Retinal pigment epithelial cell (primary cell): ENCODE data around the gene CNOT1.

Experiments
- DNase-seq: peaks from one replicate; pipeline ENCODE4 v3.0.0-alpha.2; 2010; ENCODE audit warnings: low read depth
- H3K4me3 ChIP-seq: 2 replicates; pipeline ENCODE4 v1.5.1; 2011; ENCODE audit warnings: mild to moderate bottlenecking, low read length, control low read depth, moderate library complexity
- TF ChIP-seq, protein P1 (sequence below): conservative IDR thresholded peaks from 2 replicates; pipeline ENCODE4 v1.5.1; 2011; ENCODE audit warnings: low read depth, low read length, control low read depth, inconsistent platforms

The CNOT1 gene

DNA sequence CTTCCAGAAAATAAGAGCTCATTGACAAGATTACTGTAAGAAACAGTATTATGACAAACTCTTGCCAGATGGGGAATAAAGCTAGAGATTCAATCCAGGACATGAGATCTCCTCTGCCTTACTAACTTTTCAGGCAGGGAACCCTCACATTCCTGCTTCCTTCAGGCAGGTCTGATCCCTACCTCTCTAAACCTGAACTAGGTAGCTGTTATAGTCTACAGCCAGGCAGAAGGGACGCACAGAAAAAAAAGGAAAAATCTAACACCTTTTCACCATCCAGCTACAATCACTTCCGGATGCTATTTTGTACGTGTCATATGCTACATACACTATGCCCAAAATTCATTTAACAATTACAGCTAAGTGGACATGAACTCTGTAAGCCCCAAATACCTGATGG, 41.2 kb downstream of the CNOT1 start:
- TF ChIP-seq, protein P1, sequence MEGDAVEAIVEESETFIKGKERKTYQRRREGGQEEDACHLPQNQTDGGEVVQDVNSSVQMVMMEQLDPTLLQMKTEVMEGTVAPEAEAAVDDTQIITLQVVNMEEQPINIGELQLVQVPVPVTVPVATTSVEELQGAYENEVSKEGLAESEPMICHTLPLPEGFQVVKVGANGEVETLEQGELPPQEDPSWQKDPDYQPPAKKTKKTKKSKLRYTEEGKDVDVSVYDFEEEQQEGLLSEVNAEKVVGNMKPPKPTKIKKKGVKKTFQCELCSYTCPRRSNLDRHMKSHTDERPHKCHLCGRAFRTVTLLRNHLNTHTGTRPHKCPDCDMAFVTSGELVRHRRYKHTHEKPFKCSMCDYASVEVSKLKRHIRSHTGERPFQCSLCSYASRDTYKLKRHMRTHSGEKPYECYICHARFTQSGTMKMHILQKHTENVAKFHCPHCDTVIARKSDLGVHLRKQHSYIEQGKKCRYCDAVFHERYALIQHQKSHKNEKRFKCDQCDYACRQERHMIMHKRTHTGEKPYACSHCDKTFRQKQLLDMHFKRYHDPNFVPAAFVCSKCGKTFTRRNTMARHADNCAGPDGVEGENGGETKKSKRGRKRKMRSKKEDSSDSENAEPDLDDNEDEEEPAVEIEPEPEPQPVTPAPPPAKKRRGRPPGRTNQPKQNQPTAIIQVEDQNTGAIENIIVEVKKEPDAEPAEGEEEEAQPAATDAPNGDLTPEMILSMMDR, result no peak
- H3K4me3 ChIP-seq, result no peak overlapping the region
- no peak for DNase-seq

DNA sequence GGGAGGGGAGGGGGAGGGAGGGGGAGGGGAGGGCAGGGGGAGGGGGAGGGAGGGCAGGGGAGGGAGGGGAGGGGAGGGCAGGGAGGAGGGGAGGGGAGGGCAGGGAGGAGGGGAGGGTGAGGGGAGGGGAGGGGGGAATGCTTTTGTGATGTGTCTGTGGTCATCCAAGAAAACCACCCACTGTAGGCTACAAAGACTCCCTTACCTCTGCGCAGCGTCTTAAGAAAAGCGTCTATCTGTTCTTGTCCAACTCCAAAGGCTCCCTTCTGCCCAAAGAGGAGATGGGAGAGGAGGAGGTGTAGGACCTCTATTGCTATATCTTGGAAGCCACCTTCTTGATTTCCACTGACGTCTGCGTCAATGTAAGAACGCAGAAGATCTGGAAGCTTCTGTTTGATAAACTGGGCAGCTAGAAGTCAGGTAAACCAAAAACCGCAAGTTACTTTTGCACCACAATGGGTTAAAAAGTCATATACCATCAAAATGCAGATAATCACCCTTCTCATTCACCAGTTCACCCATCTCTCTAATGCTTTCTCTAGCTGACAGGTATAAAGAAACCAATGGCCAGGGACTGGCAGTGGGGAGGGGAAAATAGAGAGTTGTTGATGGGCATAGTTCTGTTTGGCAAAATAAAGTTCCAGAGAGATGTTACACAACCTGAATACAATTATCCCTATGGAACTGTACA, 43.1 kb downstream of the CNOT1 start:
- TF ChIP-seq, protein P1, result no peak
- H3K4me3 ChIP-seq, result no peak overlapping the region
- no peak for DNase-seq

DNA sequence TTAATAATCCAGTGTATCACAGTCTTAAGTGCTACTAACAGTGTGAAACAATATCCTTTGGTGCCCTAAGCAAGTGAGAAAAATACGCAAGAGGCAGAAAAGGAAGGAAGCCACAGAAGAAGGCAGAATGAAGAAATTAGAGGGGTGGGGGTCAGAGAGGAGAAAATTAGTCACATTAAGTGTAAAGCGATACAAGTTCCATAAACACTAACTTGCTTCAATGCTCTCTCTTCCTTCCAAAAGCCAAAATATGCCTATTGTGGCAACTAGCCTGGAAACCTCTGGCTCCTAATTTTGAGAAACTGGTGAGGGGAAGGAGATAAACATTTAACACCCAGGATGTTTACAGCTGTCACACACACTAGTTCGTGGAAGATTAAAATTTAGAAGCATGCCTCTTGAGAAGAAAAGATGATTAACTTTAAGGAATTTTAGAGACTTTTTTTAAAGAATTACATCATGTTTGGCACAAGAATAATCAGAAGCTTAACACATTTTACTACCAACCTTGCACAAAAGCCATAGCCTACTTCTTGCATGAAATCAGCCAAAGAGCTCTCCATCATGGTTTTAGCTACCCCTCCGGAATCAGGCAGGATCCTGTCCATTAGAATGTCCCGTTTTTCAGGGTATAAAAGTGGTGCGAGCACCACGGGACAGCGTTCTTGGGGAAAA, 44.7 kb downstream of the CNOT1 start:
- TF ChIP-seq, protein P1, result no peak

DNA sequence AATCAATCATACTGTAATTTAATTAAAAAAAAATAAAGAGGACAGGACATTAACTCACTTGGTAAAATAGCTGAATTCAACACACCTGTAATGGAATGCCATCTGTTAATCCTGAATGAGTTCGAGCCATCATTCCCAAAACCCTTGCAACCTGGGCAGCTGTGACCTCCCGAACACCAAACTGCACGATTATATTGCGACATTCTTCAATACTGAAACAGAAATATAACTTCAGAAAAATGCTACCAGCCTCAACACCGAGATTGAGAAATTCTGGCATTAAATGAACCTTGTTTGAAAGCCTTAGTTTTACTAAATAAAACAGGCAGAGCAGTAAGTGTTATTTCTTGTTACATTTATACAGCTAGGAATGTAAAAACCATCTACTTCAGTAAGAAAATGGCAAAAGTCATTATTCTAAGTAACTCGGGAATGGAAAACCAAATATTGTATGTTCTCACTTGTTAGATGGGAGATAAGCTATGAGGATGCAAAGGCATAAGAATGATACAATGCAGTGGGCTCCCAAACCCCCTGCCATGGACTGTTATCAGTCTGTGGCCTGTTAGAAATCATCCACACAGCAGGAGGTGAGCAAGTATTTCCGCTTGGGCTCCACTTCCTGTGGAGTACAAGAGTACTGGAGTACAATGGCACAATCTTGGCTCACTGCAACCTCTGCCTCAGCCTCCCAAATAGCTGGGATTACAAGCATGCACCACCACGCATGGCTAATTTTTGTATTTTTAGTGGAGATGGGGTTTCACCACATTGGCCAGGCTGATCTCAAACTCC, 46.5 kb downstream of the CNOT1 start:
- TF ChIP-seq, protein P1, result no peak
- H3K4me3 ChIP-seq, result no peak overlapping the region
- no peak for DNase-seq

More for the DNA sequence above, 44.7 kb downstream of the CNOT1 start:
- H3K4me3 ChIP-seq, result no peak overlapping the region
- DNase-seq, result no peak

DNA sequence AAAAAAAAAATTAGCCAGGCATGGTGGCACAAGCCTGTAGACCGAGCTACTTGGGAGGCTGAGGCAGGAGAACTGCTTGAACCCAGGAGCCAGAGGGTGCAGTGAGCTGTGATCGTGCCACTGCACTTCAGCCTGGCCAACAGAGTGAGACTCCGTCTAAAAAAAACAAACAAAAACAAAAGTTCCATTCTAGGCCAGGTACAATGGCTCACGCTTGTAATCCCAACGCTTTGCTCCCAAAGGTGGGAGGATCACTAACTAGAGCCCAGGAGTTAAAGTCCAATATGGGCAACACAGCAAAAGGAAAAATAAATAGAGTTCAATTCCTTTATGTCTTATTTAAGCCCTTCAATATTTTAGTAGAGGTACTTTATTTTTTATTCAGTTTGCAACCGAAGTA, 47.5 kb downstream of the CNOT1 start:
- no peak overlapping the region for H3K4me3 ChIP-seq
- DNase-seq, result no peak
- TF ChIP-seq, protein P1, result no peak

DNA sequence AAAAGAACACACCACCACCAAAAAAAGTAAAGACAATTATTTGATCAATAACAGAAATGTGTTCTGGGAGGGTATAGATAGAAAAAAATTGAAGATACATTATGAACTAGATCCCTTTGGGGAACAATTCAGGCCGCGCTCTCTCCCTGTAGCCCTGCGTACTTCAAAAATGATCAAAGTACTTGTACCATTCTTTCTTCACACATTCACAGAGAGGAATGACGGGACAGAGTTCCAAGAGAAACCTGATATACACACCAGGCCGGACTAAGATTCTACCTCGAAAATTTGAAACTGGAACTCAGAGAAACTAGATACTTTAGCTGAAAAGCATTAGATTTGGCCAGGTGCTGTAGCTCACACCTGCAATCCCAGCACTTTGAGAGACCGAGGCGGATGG, 50.0 kb downstream of the CNOT1 start:
- TF ChIP-seq, protein P1, result no peak
- H3K4me3 ChIP-seq, result no peak overlapping the region
- no peak for DNase-seq

DNA sequence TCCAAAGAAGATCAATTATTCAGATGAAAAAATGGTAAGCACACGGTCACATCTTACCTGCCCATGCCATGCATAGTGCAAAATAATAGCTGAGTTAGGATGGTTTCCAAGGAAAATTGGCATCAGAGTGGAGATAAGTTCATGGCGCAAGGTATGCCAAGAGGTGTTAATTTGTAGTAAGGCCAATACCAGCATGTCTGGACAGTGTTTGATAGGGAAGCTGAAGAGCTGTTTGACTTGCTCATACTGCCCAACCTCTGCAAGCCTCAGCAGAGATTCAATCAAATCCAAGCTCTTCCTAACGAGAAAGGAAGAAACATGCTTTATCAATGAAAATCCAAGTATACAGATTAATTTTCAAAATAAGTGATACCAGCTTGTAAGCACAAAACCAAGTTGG, 51.0 kb downstream of the CNOT1 start:
- TF ChIP-seq, protein P1, result no peak

More for the DNA sequence above, 51.0 kb downstream of the CNOT1 start:
- no peak overlapping the region for H3K4me3 ChIP-seq
- DNase-seq, result no peak
